ENCODE measurements around the gene CCDC88A.

GRCh38 chr2:55384786-55385185, 34.9 kb downstream of the CCDC88A start:
- TF ChIP-seq CTCF (IDR thresholded peaks at IDR 0.05) = no peak
- no peak for TF ChIP-seq POLR2A (IDR thresholded peaks at IDR 0.05)

Measured in lower leg skin (tissue), 3 donors.